RWPE2 (cell line): Measurements from ENCODE around the gene CEP112.

Source experiments
- ATAC-seq: fragments of 200-7000 bp; cut with Tn5 transposase; 3 replicates; pipeline ENCODE4 v1.9.1; 2021; ENCODE audit warnings: low read depth
- DNase-seq: peaks from one replicate; pipeline ENCODE4 v3.0.0-alpha.2; 2020; ENCODE audit warnings: low spot score
- H3K27ac ChIP-seq: fragments of 450-650 bp; 2 replicates; pipeline ENCODE4 v1.5.1; 2017; ENCODE audit warnings: mild to moderate bottlenecking; ENCODE audit not compliant: poor library complexity, severe bottlenecking
- H3K27me3 ChIP-seq: fragments of 250-450 bp; sonication (Bioruptor Pico); 2 replicates; pipeline ENCODE4 v1.5.1; 2021; ENCODE audit warnings: mild to moderate bottlenecking, moderate library complexity; ENCODE audit not compliant: insufficient read depth, poor library complexity, severe bottlenecking
- H3K36me3 ChIP-seq: fragments of 250-450 bp; sonication (Bioruptor Pico); 2 replicates; pipeline ENCODE4 v1.5.1; 2020; ENCODE audit warnings: low read depth, mild to moderate bottlenecking, moderate library complexity
- H3K4me1 ChIP-seq: fragments of 250-450 bp; sonication (Bioruptor Pico); 2 replicates; pipeline ENCODE4 v1.5.1; 2021; ENCODE audit warnings: mild to moderate bottlenecking, moderate library complexity; ENCODE audit not compliant: insufficient read depth, poor library complexity, severe bottlenecking
- H3K4me3 ChIP-seq: fragments of 250-450 bp; sonication (Bioruptor Pico); 2 replicates; pipeline ENCODE4 v1.5.1; 2021; ENCODE audit warnings: mild to moderate bottlenecking, moderate library complexity; ENCODE audit not compliant: severe bottlenecking
- H3K9me3 ChIP-seq: fragments of 250-450 bp; sonication (Bioruptor Pico); 2 replicates; pipeline ENCODE4 v1.5.1; 2021; ENCODE audit warnings: mild to moderate bottlenecking, moderate library complexity; ENCODE audit not compliant: severe bottlenecking
- CTCF ChIP-seq: fragments of 450-650 bp; IDR thresholded peaks from one replicate; pipeline ENCODE4 v1.5.1; 2017; ENCODE audit warnings: mild to moderate bottlenecking, moderate library complexity; ENCODE audit not compliant: poor library complexity, severe bottlenecking

CEP112 gene

GRCh38 chr17:66152756-66153155 is 39.2 kb downstream of the CEP112 start:
- no peaks in the 10 kb centered on the region for H3K4me1 ChIP-seq
- DNase-seq (no peak), ATAC-seq (no peak)
- H3K9me3 ChIP-seq, result no peaks in the 10 kb centered on the region
- no peak for TF ChIP-seq CTCF
- H3K27me3 ChIP-seq, result no peaks in the 10 kb centered on the region
- H3K4me3 ChIP-seq, result no peak overlapping the region
- H3K36me3 ChIP-seq, result no peaks in the 10 kb centered on the region
- H3K27ac ChIP-seq, result no peak overlapping the region

GRCh38 chr17:66150708-66151107 is 41.2 kb downstream of the CEP112 start:
- Histone ChIP-seq H3K4me1 (no peaks in the 10 kb centered on the region), H3K4me3 (no peak overlapping the region), H3K9me3 (no peaks in the 10 kb centered on the region), H3K27me3 (no peaks in the 10 kb centered on the region), H3K27ac (no peak overlapping the region), H3K36me3 (no peaks in the 10 kb centered on the region)
- DNase-seq (no peak), ATAC-seq (no peak)
- TF ChIP-seq CTCF, result no peak

- Histone ChIP-seq H3K27me3 (no peaks in the 10 kb centered on the region), H3K36me3 (no peaks in the 10 kb centered on the region), H3K4me3 (no peak overlapping the region), H3K9me3 (no peaks in the 10 kb centered on the region), H3K4me1 (no peaks in the 10 kb centered on the region), H3K27ac (no peak overlapping the region)
- DNase-seq (no peak), ATAC-seq (no peak)
- TF ChIP-seq CTCF, result no peak
Measured at GRCh38 chr17:66149562-66149961, 42.4 kb downstream of the CEP112 start.

- H3K36me3 ChIP-seq, result no peaks in the 10 kb centered on the region
- no peaks in the 10 kb centered on the region for H3K9me3 ChIP-seq
- no peak overlapping the region for H3K4me3 ChIP-seq
- H3K27ac ChIP-seq, result no peak overlapping the region
- no peak for TF ChIP-seq CTCF
- no peaks in the 10 kb centered on the region for H3K4me1 ChIP-seq
- no peak for DNase-seq
- no peaks in the 10 kb centered on the region for H3K27me3 ChIP-seq
- ATAC-seq, result no peak
Measured at GRCh38 chr17:66146394-66146793, 45.5 kb downstream of the CEP112 start.

GRCh38 chr17:66143657-66144282 is 48.2 kb downstream of the CEP112 start:
- Histone ChIP-seq H3K27me3 (no peaks in the 10 kb centered on the region), H3K4me3 (no peak overlapping the region), H3K4me1 (no peaks in the 10 kb centered on the region), H3K27ac (no peak overlapping the region), H3K9me3 (no peaks in the 10 kb centered on the region), H3K36me3 (no peaks in the 10 kb centered on the region)
- ATAC-seq, result no peak
- DNase-seq, result no peak
- no peak for TF ChIP-seq CTCF
